ENCODE data around the gene HK3. TPM values are rescaled to one million over a fixed set of nuclear protein-coding genes. Genes with fewer than 3 reads are reported as not detected.
A peak's percentile ranks its signal among the peaks of the same experiment; 100 is the strongest.

The HK3 gene
- total RNA-seq, 1 donor from 2014 or later = 0.51 TPM

GRCh38 chr5:176844281-176844680 lies 54.9 kb downstream of the HK3 start:
- H3K4me1 Mint-ChIP-seq (ENCODE audit: unreplicated experiment) = no peaks in the 10 kb centered on the region
- no peak overlapping the region for H3K27ac Mint-ChIP-seq (ENCODE audit: unreplicated experiment)
- peaks cover 3% of the 10 kb centered on the region for H3K27me3 Mint-ChIP-seq (ENCODE audit: unreplicated experiment)
- no peaks in the 10 kb centered on the region for H3K9me3 Mint-ChIP-seq (ENCODE audit: unreplicated experiment)
- no peaks in the 10 kb centered on the region for H3K36me3 Mint-ChIP-seq (ENCODE audit: low read depth, unreplicated experiment)
- DNase-seq (ENCODE audit: low spot score) = no peak
- TF ChIP-seq, protein P1, sequence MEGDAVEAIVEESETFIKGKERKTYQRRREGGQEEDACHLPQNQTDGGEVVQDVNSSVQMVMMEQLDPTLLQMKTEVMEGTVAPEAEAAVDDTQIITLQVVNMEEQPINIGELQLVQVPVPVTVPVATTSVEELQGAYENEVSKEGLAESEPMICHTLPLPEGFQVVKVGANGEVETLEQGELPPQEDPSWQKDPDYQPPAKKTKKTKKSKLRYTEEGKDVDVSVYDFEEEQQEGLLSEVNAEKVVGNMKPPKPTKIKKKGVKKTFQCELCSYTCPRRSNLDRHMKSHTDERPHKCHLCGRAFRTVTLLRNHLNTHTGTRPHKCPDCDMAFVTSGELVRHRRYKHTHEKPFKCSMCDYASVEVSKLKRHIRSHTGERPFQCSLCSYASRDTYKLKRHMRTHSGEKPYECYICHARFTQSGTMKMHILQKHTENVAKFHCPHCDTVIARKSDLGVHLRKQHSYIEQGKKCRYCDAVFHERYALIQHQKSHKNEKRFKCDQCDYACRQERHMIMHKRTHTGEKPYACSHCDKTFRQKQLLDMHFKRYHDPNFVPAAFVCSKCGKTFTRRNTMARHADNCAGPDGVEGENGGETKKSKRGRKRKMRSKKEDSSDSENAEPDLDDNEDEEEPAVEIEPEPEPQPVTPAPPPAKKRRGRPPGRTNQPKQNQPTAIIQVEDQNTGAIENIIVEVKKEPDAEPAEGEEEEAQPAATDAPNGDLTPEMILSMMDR (IDR thresholded peaks at IDR 0.05; ENCODE audit: unreplicated experiment) = no peak
- no peak overlapping the region for H3K4me3 Mint-ChIP-seq (ENCODE audit: unreplicated experiment)

GRCh38 chr5:176843673-176844072 lies 55.5 kb downstream of the HK3 start:
- Mint-ChIP-seq H3K9me3 (ENCODE audit: unreplicated experiment) (no peaks in the 10 kb centered on the region), H3K27ac (ENCODE audit: unreplicated experiment) (no peak overlapping the region), H3K4me1 (ENCODE audit: unreplicated experiment) (no peaks in the 10 kb centered on the region), H3K4me3 (ENCODE audit: unreplicated experiment) (no peak overlapping the region), H3K36me3 (ENCODE audit: low read depth, unreplicated experiment) (no peaks in the 10 kb centered on the region), H3K27me3 (ENCODE audit: unreplicated experiment) (peaks cover 3% of the 10 kb centered on the region)
- TF ChIP-seq, protein P1 (IDR thresholded peaks at IDR 0.05; ENCODE audit: unreplicated experiment) = no peak
- no peak for DNase-seq (ENCODE audit: low spot score)

- Mint-ChIP-seq H3K4me3 (ENCODE audit: unreplicated experiment) (no peak overlapping the region), H3K4me1 (ENCODE audit: unreplicated experiment) (no peaks in the 10 kb centered on the region), H3K36me3 (ENCODE audit: low read depth, unreplicated experiment) (peaks cover 5% of the 10 kb centered on the region), H3K27me3 (ENCODE audit: unreplicated experiment) (peaks cover 7% of the 10 kb centered on the region), H3K9me3 (ENCODE audit: unreplicated experiment) (no peaks in the 10 kb centered on the region), H3K27ac (ENCODE audit: unreplicated experiment) (no peak overlapping the region)
- TF ChIP-seq, protein P1 (IDR thresholded peaks at IDR 0.05; ENCODE audit: unreplicated experiment) = no peak
- DNase-seq (ENCODE audit: low spot score) = peak; percentile 98
Observed at GRCh38 chr5:176837707-176838115, 61.4 kb downstream of the HK3 start.

- peaks cover 7% of the 10 kb centered on the region for H3K27me3 Mint-ChIP-seq (ENCODE audit: unreplicated experiment)
- TF ChIP-seq, protein P1 (IDR thresholded peaks at IDR 0.05; ENCODE audit: unreplicated experiment) = no peak
- no peaks in the 10 kb centered on the region for H3K4me1 Mint-ChIP-seq (ENCODE audit: unreplicated experiment)
- H3K9me3 Mint-ChIP-seq (ENCODE audit: unreplicated experiment) = no peaks in the 10 kb centered on the region
- peaks cover 5% of the 10 kb centered on the region for H3K36me3 Mint-ChIP-seq (ENCODE audit: low read depth, unreplicated experiment)
- H3K4me3 Mint-ChIP-seq (ENCODE audit: unreplicated experiment) = no peak overlapping the region
- no peak for DNase-seq (ENCODE audit: low spot score)
- no peak overlapping the region for H3K27ac Mint-ChIP-seq (ENCODE audit: unreplicated experiment)
Observed at GRCh38 chr5:176836811-176837706, 62.1 kb downstream of the HK3 start.

GRCh38 chr5:176835918-176836317 lies 63.2 kb downstream of the HK3 start:
- TF ChIP-seq, protein P1 (IDR thresholded peaks at IDR 0.05; ENCODE audit: unreplicated experiment) = no peak
- H3K27ac Mint-ChIP-seq (ENCODE audit: unreplicated experiment) = no peak overlapping the region
- H3K4me3 Mint-ChIP-seq (ENCODE audit: unreplicated experiment) = no peak overlapping the region
- H3K36me3 Mint-ChIP-seq (ENCODE audit: low read depth, unreplicated experiment) = peaks cover 5% of the 10 kb centered on the region
- peaks cover 9% of the 10 kb centered on the region for H3K27me3 Mint-ChIP-seq (ENCODE audit: unreplicated experiment)
- H3K4me1 Mint-ChIP-seq (ENCODE audit: unreplicated experiment) = no peaks in the 10 kb centered on the region
- no peaks in the 10 kb centered on the region for H3K9me3 Mint-ChIP-seq (ENCODE audit: unreplicated experiment)
- no peak for DNase-seq (ENCODE audit: low spot score)

Measured in endothelial cell (in vitro differentiated cells).